HCT116 (cell line): ENCODE data around the gene FOXN3. TPM values are rescaled to one million over a fixed set of nuclear protein-coding genes. Genes with fewer than 3 reads are reported as not detected.

Experiments
- ATAC-seq: fragments of 200-7000 bp; cut with Tn5 transposase; 2 replicates; pipeline ENCODE4 v1.9.1; 2020; ENCODE audit warnings: mild to moderate bottlenecking, moderate library complexity
- BruUV-seq: library from RNA; stranded (reverse); fragments of 400-500 nt; replicated peaks from 2 replicates; lab custom pipeline; 2021; lab: Mats Ljungman, UMichigan
- CTCF ChIA-PET: fragments of 300-600 bp; sonication (Branson Sonifier 250); formaldehyde crosslinking; loops from one replicate; lab custom pipeline; 2021; ENCODE audit warnings: antibody characterized with exemption; lab: Charles Lee
- POLR2A ChIA-PET: fragments of 300-600, 350-600 bp; sonication (Branson Sonifier 250); formaldehyde crosslinking; loops from one replicate; lab custom pipeline; 2021; ENCODE audit warnings: antibody characterized with exemption; lab: Charles Lee
- RAD21 ChIA-PET, 2 experiments: fragments of 300-600 bp; sonication (Branson Sonifier 250); formaldehyde crosslinking; loops; one replicate each; lab custom pipeline; 2023; ENCODE audit warnings: low total read pairs in 2 of 2; ENCODE audit not compliant: uncharacterized antibody in 2 of 2, unreplicated experiment in 2 of 2, low non-redundant PET in 1 of 2; lab: Charles Lee
- DNase-seq: peaks from one replicate; pipeline ENCODE4 v3.0.0-alpha.2; 2010; ENCODE audit warnings: low read depth, low spot score
- H2AFZ ChIP-seq: fragments of 200-600 bp; shearing (Covaris generic), sonication (generic); 2 replicates; pipeline ENCODE4 v1.6.1; 2017; ENCODE audit warnings: low read depth, mixed run types, mixed read lengths, antibody characterized with exemption, low read length; ENCODE audit not compliant: poor library complexity, severe bottlenecking
- H3K27ac ChIP-seq: 2 replicates; pipeline ENCODE4 v1.5.1; 2012; ENCODE audit warnings: low read depth, low read length
- H3K27me3 ChIP-seq: fragments of 200-600 bp; sonication (generic); 2 replicates; pipeline ENCODE4 v1.6.1; 2016; ENCODE audit warnings: mixed run types, low read length, mixed read lengths; ENCODE audit not compliant: insufficient read depth
- H3K36me3 ChIP-seq, 2 experiments: fragments of 200-500 bp in 1 of 2; fragments of 200-600 bp in 1 of 2; sonication (Bioruptor generic) in 1 of 2; sonication (generic) in 1 of 2; 2 replicates each; pipeline versions ENCODE4 v1.5.1 to v1.6.1; 2014 to 2016; ENCODE audit warnings: low read length in 2 of 2, inconsistent platforms in 1 of 2, mixed read lengths in 1 of 2, mixed run types in 1 of 2; ENCODE audit not compliant: insufficient read depth in 2 of 2, control insufficient read depth in 1 of 2
- H3K4me1 ChIP-seq, 2 experiments: fragments of 200-600 bp in 1 of 2; sonication (generic) in 1 of 2; 2 replicates each; pipeline versions ENCODE4 v1.5.1 to v1.6.1; 2012 to 2017; ENCODE audit warnings: low read length in 2 of 2, inconsistent platforms in 1 of 2, mild to moderate bottlenecking in 1 of 2, mixed read lengths in 1 of 2, mixed run types in 1 of 2, moderate library complexity in 1 of 2; ENCODE audit not compliant: insufficient read depth in 2 of 2, control insufficient read depth in 1 of 2
- H3K4me2 ChIP-seq: fragments of 200-600 bp; sonication (generic); 2 replicates; pipeline ENCODE4 v1.6.1; 2017; ENCODE audit warnings: mixed run types, low read length, mixed read lengths
- H3K4me3 ChIP-seq, 2 experiments: fragments of 200-600 bp in 1 of 2; sonication (generic) in 1 of 2; replicated peaks in 1 of 2; 2 replicates each; pipeline ENCODE4 v1.5.1; 2011 to 2016; ENCODE audit warnings: low read length in 2 of 2, control low read depth in 1 of 2, low read depth in 1 of 2, mild to moderate bottlenecking in 1 of 2, mixed read lengths in 1 of 2, mixed run types in 1 of 2
- H3K79me2 ChIP-seq: fragments of 200-600 bp; sonication (generic); 2 replicates; pipeline ENCODE4 v1.6.1; 2017; ENCODE audit warnings: mild to moderate bottlenecking, mixed run types, low read length, moderate library complexity, mixed read lengths; ENCODE audit not compliant: insufficient read depth
- H3K9ac ChIP-seq: fragments of 200-600 bp; sonication (generic); 2 replicates; pipeline ENCODE4 v1.6.1; 2016; ENCODE audit warnings: low read length, mixed read lengths
- H3K9me2 ChIP-seq: fragments of 200-600 bp; sonication (generic), shearing (Covaris generic); 2 replicates; pipeline ENCODE4 v1.6.1; 2017; ENCODE audit warnings: mixed run types, mild to moderate bottlenecking, moderate library complexity; ENCODE audit not compliant: insufficient read depth
- H3K9me3 ChIP-seq, 2 experiments: fragments of 200-500 bp in 1 of 2; fragments of 200-600 bp in 1 of 2; sonication (Bioruptor generic) in 1 of 2; sonication (generic) in 1 of 2; 2 replicates each; pipeline ENCODE4 v1.6.1; 2014 to 2017; ENCODE audit warnings: low read length in 2 of 2, mixed read lengths in 2 of 2, inconsistent platforms in 1 of 2, low read depth in 1 of 2, mild to moderate bottlenecking in 1 of 2, mixed run types in 1 of 2, moderate library complexity in 1 of 2; ENCODE audit not compliant: control insufficient read depth in 1 of 2, insufficient read depth in 1 of 2
- H4K20me1 ChIP-seq: fragments of 200-600 bp; sonication (generic), shearing (Covaris generic); 2 replicates; pipeline ENCODE4 v1.6.1; 2017; ENCODE audit warnings: mixed run types, mild to moderate bottlenecking, moderate library complexity; ENCODE audit not compliant: insufficient read depth
- ATF3 ChIP-seq: IDR thresholded peaks from 2 replicates; pipeline ENCODE4 v1.6.1; 2012
- CBX3 ChIP-seq: IDR thresholded peaks from 2 replicates; pipeline ENCODE4 v1.6.1; 2012; ENCODE audit warnings: low read depth
- CEBPB ChIP-seq: IDR thresholded peaks from 2 replicates; pipeline ENCODE4 v1.6.1; 2012; ENCODE audit warnings: low read depth
- CTCF ChIP-seq, 3 experiments: fragments of 200-600 bp in 1 of 3; sonication (generic) in 1 of 3; IDR thresholded peaks in 2 of 3; conservative IDR thresholded peaks in 1 of 3; 2 replicates each; pipeline ENCODE4 v1.5.1; 2012 to 2017; ENCODE audit warnings: low read depth in 2 of 3, low read length in 2 of 3, antibody characterized with exemption in 1 of 3, borderline replicate concordance in 1 of 3, control low read depth in 1 of 3, mild to moderate bottlenecking in 1 of 3, mixed read lengths in 1 of 3, mixed run types in 1 of 3, moderate library complexity in 1 of 3; ENCODE audit not compliant: insufficient read depth in 1 of 3
- ELF1 ChIP-seq: IDR thresholded peaks from 2 replicates; pipeline ENCODE4 v1.6.1; 2012; ENCODE audit warnings: low read depth, borderline replicate concordance
- EZH2 ChIP-seq: fragments of 200-600 bp; sonication (generic); IDR thresholded peaks from 2 replicates; pipeline ENCODE4 v1.6.1; 2017; ENCODE audit warnings: antibody characterized with exemption, mixed run types
- EZH2phosphoT487 ChIP-seq: fragments of 200-600 bp; IDR thresholded peaks from 2 replicates; pipeline ENCODE4 v1.6.1; 2018; ENCODE audit warnings: antibody characterized with exemption, borderline replicate concordance
- JUND ChIP-seq: IDR thresholded peaks from 2 replicates; pipeline ENCODE4 v1.6.1; 2012
- SIN3A ChIP-seq: IDR thresholded peaks from 2 replicates; pipeline ENCODE4 v1.6.1; 2012; ENCODE audit warnings: low read depth
- SRF ChIP-seq: IDR thresholded peaks from 2 replicates; pipeline ENCODE4 v1.6.1; 2012; ENCODE audit warnings: low read depth
- YY1 ChIP-seq: IDR thresholded peaks from 2 replicates; pipeline ENCODE4 v1.6.1; 2011; ENCODE audit warnings: low read length, low read depth, moderate library complexity, mild to moderate bottlenecking; ENCODE audit not compliant: insufficient replicate concordance; ENCODE audit errors: extremely low read depth
- ZFX ChIP-seq: fragments of 450-650 bp; IDR thresholded peaks from 2 replicates; pipeline ENCODE4 v1.6.1; 2017
- ZNF274 ChIP-seq: fragments of 200-500 bp; sonication (Bioruptor generic); IDR thresholded peaks from 2 replicates; pipeline ENCODE4 v1.6.1; 2014; ENCODE audit warnings: mild to moderate bottlenecking, low read depth, low read length, inconsistent platforms
- intact Hi-C: fragments of 100-400 bp; cut with micrococcal nuclease; formaldehyde crosslinking; loops from 2 replicates; pipeline ENCODE4 v1.10.0; 2022
- total RNA-seq: library from RNA; stranded (reverse); gene quantifications from one replicate; pipeline ENCODE4 v1.2.1, GENCODE V29; 2021; ENCODE audit not compliant: unreplicated experiment

Gene FOXN3
- total RNA-seq, 1 experiment from 2014 or later: 20.0 TPM

GRCh38 chr14:89386212-89386886 is 30.7 kb downstream of the FOXN3 start (continued):
- TF ChIP-seq YY1 (no peak), SIN3A (no peak), ELF1 (no peak), EZH2phosphoT487 (no peak), CBX3 (no peak), CTCF (IDR thresholded peaks at IDR 0.05 in 2 of 3, conservative IDR thresholded peaks at IDR 0.05 in 1 of 3; ENCODE audit: borderline replicate concordance in 1 of 3, insufficient read depth in 1 of 3, low read depth in 2 of 3, low read length in 2 of 3) (no peak), JUND (no peak), CEBPB (no peak), ATF3 (no peak)

GRCh38 chr14:89384636-89385035 is 32.4 kb downstream of the FOXN3 start:
- DNase-seq: no peak
- no peaks in the 10 kb centered on the region for H3K9me2 ChIP-seq
- TF ChIP-seq ZFX (no peak), CEBPB (no peak), EZH2 (no peak), SIN3A (no peak), ELF1 (no peak), ZNF274 (no peak), SRF (no peak)
- TF ChIP-seq, all 23 proteins: peak for 0
- Histone ChIP-seq H3K4me2 (no peak overlapping the region), H3K79me2 (no peaks in the 10 kb centered on the region), H3K4me1 (no peaks in the 10 kb centered on the region), H3K9me3 (no peaks in the 10 kb centered on the region), H3K27ac (no peak overlapping the region), H3K9ac (no peak overlapping the region), H4K20me1 (no peaks in the 10 kb centered on the region), H3K27me3 (no peaks in the 10 kb centered on the region), H2AFZ (no peak overlapping the region), H3K4me3 (no peak overlapping the region), H3K36me3 (no peaks in the 10 kb centered on the region)
- intact Hi-C loops: no loop called here
- ATAC-seq: no peak
- ChIA-PET CTCF (no interaction called here), POLR2A (interaction anchor here (0.6 kb wide), 1 partner anchor 8 kb away, joined by 3 read pairs; no protein-coding TSS in a partner anchor), RAD21 (no interaction called here)
- BruUV-seq: no TSS peak
